Neural cell (in vitro differentiated cells): Measurements from ENCODE around the gene ALOX12. TPM values are rescaled to one million over a fixed set of nuclear protein-coding genes. Genes with fewer than 3 reads are reported as not detected.

Experiments used
- H2AFZ ChIP-seq: fragments of 200-600, 300-800 bp; sonication (generic), shearing (Covaris generic); 2 replicates; pipeline ENCODE4 v1.6.0; 2014; ENCODE audit warnings: low read depth, mild to moderate bottlenecking, antibody characterized with exemption, low read length, moderate library complexity
- H3F3A ChIP-seq: fragments of 200-600 bp; shearing (Covaris generic); 2 replicates; pipeline ENCODE4 v1.6.1; 2016; ENCODE audit warnings: mild to moderate bottlenecking, moderate library complexity, mixed read lengths, antibody characterized with exemption, low read length; ENCODE audit not compliant: insufficient read depth, poor library complexity, severe bottlenecking
- H3K27ac ChIP-seq: fragments of 200-600, 300-800 bp; sonication (generic), shearing (Covaris generic); 2 replicates; pipeline ENCODE4 v1.5.1; 2014; ENCODE audit warnings: mild to moderate bottlenecking, low read length, moderate library complexity
- H3K27me3 ChIP-seq: fragments of 300-800, 200-600 bp; sonication (generic), shearing (Covaris generic); 2 replicates; pipeline ENCODE4 v1.6.0; 2014; ENCODE audit warnings: mild to moderate bottlenecking, low read depth, low read length, moderate library complexity; ENCODE audit not compliant: insufficient read depth
- H3K36me3 ChIP-seq: fragments of 300-800, 200-600 bp; sonication (generic), shearing (Covaris generic); 2 replicates; pipeline ENCODE4 v1.5.1; 2014; ENCODE audit warnings: mild to moderate bottlenecking, antibody characterized with exemption, low read length, moderate library complexity; ENCODE audit not compliant: insufficient read depth
- H3K4me2 ChIP-seq: fragments of 300-800, 200-600 bp; sonication (generic), shearing (Covaris generic); 2 replicates; pipeline ENCODE4 v1.6.0; 2014; ENCODE audit warnings: mild to moderate bottlenecking, low read length
- H3K4me3 ChIP-seq: fragments of 300-800, 200-600 bp; sonication (generic), shearing (Covaris generic); 2 replicates; pipeline ENCODE4 v1.5.1; 2014; ENCODE audit warnings: mild to moderate bottlenecking, low read length, moderate library complexity
- H3K79me2 ChIP-seq: fragments of 200-600 bp; shearing (Covaris generic); replicated peaks from 2 replicates; pipeline ENCODE4 v1.6.0; 2014; ENCODE audit warnings: mild to moderate bottlenecking, low read length, moderate library complexity; ENCODE audit not compliant: insufficient read depth
- H3K9ac ChIP-seq: fragments of 300-800, 200-600 bp; sonication (generic), shearing (Covaris generic); 2 replicates; pipeline ENCODE4 v1.6.1; 2016; ENCODE audit warnings: mild to moderate bottlenecking, low read length, mixed read lengths
- H3K9me2 ChIP-seq: fragments of 200-600 bp; shearing (Covaris generic); 2 replicates; pipeline ENCODE4 v1.6.1; 2016; ENCODE audit warnings: mild to moderate bottlenecking, low read length, mixed read lengths; ENCODE audit not compliant: insufficient read depth
- H3K9me3 ChIP-seq: fragments of 200-600, 300-800 bp; sonication (generic), shearing (Covaris generic); 2 replicates; pipeline ENCODE4 v1.6.1; 2016; ENCODE audit warnings: mild to moderate bottlenecking, mixed run types, low read length, moderate library complexity, mixed read lengths
- H4K20me1 ChIP-seq: fragments of 200-600 bp; shearing (Covaris generic); 2 replicates; pipeline ENCODE4 v1.6.1; 2016; ENCODE audit warnings: mild to moderate bottlenecking, mixed run types; ENCODE audit not compliant: insufficient read depth
- EP300 ChIP-seq: fragments of 450-650 bp; conservative IDR thresholded peaks from 2 replicates; pipeline ENCODE4 v1.6.1; 2014; ENCODE audit warnings: antibody characterized with exemption, mild to moderate bottlenecking, moderate library complexity; ENCODE audit not compliant: poor library complexity, severe bottlenecking
- EZH2 ChIP-seq: fragments of 200-600, 300-800 bp; shearing (Covaris generic), sonication (generic); IDR thresholded peaks from 2 replicates; pipeline ENCODE4 v1.6.1; 2014; ENCODE audit warnings: antibody characterized with exemption, low read length, borderline replicate concordance, mild to moderate bottlenecking; ENCODE audit not compliant: insufficient read depth, poor library complexity, severe bottlenecking
- MXI1 ChIP-seq: fragments of 450-650 bp; conservative IDR thresholded peaks from 2 replicates; pipeline ENCODE4 v1.6.1; 2014; ENCODE audit warnings: antibody characterized with exemption, mild to moderate bottlenecking; ENCODE audit not compliant: poor library complexity, severe bottlenecking
- POLR2AphosphoS5 ChIP-seq: IDR thresholded peaks from 2 replicates; pipeline ENCODE4 v1.6.1; 2012
- RAD21 ChIP-seq: fragments of 450-650 bp; conservative IDR thresholded peaks from 2 replicates; pipeline ENCODE4 v1.6.1; 2014; ENCODE audit warnings: antibody characterized with exemption, mild to moderate bottlenecking, moderate library complexity
- SMC3 ChIP-seq: fragments of 450-650 bp; conservative IDR thresholded peaks from 2 replicates; pipeline ENCODE4 v1.6.1; 2014; ENCODE audit warnings: antibody characterized with exemption, mild to moderate bottlenecking, moderate library complexity; ENCODE audit not compliant: poor library complexity
- TAF1 ChIP-seq: IDR thresholded peaks from 2 replicates; pipeline ENCODE4 v1.6.1; 2012; ENCODE audit warnings: low read depth
- polyA plus RNA-seq: library from polyadenylated mRNA; depleted of rRNA; stranded (reverse); fragments of >200 nt; gene quantifications from 2 replicates; pipeline ENCODE4 v1.2.3, GENCODE V29; 2014
- TF ChIP-seq, protein P1 (sequence below): fragments of 450-650 bp; IDR thresholded peaks from 2 replicates; pipeline ENCODE4 v1.5.1; 2014; ENCODE audit warnings: antibody characterized with exemption, mild to moderate bottlenecking, moderate library complexity; ENCODE audit not compliant: poor library complexity, severe bottlenecking
- TF ChIP-seq, protein P2 (sequence below): IDR thresholded peaks from 2 replicates; pipeline ENCODE4 v1.6.1; 2012; ENCODE audit warnings: borderline replicate concordance

Gene ALOX12
- polyA plus RNA-seq, 1 donor from 2014 or later = not detected

DNA sequence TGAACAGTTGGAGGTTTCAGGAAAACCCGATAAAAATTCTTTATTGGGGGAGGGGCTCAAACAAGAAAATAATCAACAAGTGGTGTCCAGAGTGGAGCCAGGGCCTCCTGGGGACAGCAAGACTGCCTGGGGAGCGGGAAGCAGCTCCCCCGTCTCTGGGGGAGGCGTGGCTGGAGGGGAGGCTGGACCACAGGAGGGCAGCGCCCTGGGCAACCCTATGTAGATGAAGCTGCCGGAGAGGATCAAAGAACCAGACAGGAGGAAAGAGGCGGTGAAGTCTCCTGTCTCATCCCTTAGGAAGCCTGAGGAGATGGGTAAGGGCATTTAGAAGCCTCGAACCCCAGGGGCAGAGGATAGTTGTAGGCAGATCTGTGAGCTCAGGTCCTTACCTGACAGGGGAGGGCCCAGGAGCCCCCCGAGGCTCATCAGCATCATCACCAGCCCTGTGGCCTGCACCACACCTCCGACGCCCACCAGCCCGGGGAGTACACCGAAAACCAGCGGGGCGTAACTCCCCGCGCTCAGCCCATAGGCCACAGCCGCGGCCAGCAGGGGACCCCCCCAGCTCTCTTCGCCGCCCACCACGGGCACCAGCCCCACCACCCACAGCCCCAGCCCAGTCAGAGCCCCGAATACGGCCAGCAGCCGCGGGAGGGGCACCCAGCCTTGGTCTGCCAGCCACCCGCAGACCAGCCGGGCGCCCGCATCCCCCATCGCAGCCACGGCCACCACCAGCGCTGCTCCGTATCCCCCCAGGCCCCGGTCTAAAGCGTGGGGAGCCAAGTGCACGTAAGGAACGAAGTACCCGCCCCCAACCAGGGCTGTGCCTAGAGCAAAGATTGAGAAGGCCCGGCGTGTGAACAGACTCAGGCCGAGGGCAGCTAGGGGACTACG is 46.0 kb downstream of the ALOX12 start:
- Histone ChIP-seq H3K36me3 (no peaks in the 10 kb centered on the region), H3K4me3 (no peak overlapping the region), H3K79me2 (no peaks in the 10 kb centered on the region), H4K20me1 (no peaks in the 10 kb centered on the region), H3K27me3 (peaks cover 42% of the 10 kb centered on the region), H3K27ac (no peak overlapping the region), H2AFZ (no peak overlapping the region), H3F3A (peaks cover 3% of the 10 kb centered on the region), H3K9me2 (no peaks in the 10 kb centered on the region), H3K9ac (no peak overlapping the region), H3K4me2 (no peak overlapping the region), H3K9me3 (no peaks in the 10 kb centered on the region)
- no peak for TF ChIP-seq TAF1
- TF ChIP-seq POLR2AphosphoS5 = no peak
- TF ChIP-seq MXI1 = no peak
- TF ChIP-seq EP300 = no peak
- TF ChIP-seq RAD21 = no peak
- no peak for TF ChIP-seq EZH2
- TF ChIP-seq SMC3 = no peak
- TF ChIP-seq, protein P1, sequence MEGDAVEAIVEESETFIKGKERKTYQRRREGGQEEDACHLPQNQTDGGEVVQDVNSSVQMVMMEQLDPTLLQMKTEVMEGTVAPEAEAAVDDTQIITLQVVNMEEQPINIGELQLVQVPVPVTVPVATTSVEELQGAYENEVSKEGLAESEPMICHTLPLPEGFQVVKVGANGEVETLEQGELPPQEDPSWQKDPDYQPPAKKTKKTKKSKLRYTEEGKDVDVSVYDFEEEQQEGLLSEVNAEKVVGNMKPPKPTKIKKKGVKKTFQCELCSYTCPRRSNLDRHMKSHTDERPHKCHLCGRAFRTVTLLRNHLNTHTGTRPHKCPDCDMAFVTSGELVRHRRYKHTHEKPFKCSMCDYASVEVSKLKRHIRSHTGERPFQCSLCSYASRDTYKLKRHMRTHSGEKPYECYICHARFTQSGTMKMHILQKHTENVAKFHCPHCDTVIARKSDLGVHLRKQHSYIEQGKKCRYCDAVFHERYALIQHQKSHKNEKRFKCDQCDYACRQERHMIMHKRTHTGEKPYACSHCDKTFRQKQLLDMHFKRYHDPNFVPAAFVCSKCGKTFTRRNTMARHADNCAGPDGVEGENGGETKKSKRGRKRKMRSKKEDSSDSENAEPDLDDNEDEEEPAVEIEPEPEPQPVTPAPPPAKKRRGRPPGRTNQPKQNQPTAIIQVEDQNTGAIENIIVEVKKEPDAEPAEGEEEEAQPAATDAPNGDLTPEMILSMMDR = no peak
- TF ChIP-seq, protein P2, sequence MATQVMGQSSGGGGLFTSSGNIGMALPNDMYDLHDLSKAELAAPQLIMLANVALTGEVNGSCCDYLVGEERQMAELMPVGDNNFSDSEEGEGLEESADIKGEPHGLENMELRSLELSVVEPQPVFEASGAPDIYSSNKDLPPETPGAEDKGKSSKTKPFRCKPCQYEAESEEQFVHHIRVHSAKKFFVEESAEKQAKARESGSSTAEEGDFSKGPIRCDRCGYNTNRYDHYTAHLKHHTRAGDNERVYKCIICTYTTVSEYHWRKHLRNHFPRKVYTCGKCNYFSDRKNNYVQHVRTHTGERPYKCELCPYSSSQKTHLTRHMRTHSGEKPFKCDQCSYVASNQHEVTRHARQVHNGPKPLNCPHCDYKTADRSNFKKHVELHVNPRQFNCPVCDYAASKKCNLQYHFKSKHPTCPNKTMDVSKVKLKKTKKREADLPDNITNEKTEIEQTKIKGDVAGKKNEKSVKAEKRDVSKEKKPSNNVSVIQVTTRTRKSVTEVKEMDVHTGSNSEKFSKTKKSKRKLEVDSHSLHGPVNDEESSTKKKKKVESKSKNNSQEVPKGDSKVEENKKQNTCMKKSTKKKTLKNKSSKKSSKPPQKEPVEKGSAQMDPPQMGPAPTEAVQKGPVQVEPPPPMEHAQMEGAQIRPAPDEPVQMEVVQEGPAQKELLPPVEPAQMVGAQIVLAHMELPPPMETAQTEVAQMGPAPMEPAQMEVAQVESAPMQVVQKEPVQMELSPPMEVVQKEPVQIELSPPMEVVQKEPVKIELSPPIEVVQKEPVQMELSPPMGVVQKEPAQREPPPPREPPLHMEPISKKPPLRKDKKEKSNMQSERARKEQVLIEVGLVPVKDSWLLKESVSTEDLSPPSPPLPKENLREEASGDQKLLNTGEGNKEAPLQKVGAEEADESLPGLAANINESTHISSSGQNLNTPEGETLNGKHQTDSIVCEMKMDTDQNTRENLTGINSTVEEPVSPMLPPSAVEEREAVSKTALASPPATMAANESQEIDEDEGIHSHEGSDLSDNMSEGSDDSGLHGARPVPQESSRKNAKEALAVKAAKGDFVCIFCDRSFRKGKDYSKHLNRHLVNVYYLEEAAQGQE = no peak

DNA sequence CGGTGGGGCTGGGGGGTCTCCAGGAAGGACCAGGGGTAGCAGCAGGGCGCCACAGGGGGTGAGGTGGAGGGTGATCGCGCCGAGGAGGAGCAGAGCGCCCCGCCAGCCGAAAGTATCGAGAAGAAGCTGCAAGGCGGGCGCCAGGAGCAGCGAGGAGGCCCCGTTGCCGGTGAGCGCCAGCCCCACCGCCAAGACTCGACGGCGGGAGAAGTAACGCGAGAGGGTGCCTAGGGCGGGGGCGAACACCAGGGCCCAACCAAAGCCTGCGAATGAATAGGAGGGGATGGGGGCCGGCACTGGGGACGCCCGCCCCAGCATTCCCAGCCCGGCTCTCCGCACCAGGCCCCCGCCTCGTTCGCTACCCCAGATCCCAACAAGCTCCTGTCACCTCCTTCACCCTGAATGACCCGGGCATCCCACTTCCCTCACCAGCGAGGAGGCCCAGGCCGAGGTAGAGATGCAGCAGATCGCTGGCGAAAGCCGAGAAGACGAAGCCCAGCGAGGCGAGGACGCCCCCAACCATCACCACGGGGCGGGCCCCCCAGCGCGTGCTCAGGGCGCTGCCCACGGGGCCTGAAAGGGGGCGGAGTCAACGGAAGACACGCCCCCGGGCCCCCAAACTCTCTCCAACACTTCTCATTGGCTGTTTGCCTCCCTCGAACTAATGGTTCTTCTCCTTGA is 46.8 kb downstream of the ALOX12 start:
- no peak overlapping the region for H3K4me2 ChIP-seq
- TF ChIP-seq SMC3 = no peak
- TF ChIP-seq, protein P1 = no peak
- no peak for TF ChIP-seq POLR2AphosphoS5
- TF ChIP-seq RAD21 = no peak
- no peak for TF ChIP-seq MXI1
- no peak for TF ChIP-seq EZH2
- TF ChIP-seq, protein P2 = no peak
- TF ChIP-seq TAF1 = no peak
- no peak for TF ChIP-seq EP300
- H3K4me3 ChIP-seq = no peak overlapping the region

More for the DNA sequence above, 46.8 kb downstream of the ALOX12 start:
- H3K79me2 ChIP-seq = no peaks in the 10 kb centered on the region
- peaks cover 3% of the 10 kb centered on the region for H3F3A ChIP-seq
- no peaks in the 10 kb centered on the region for H3K9me3 ChIP-seq
- H3K27me3 ChIP-seq = peaks cover 45% of the 10 kb centered on the region
- no peak overlapping the region for H3K9ac ChIP-seq
- no peaks in the 10 kb centered on the region for H3K9me2 ChIP-seq
- no peak overlapping the region for H3K27ac ChIP-seq
- H2AFZ ChIP-seq = no peak overlapping the region
- no peaks in the 10 kb centered on the region for H3K36me3 ChIP-seq
- no peaks in the 10 kb centered on the region for H4K20me1 ChIP-seq
